Stimulated activated naive CD8-positive, alpha-beta T cell treated with anti-CD3 and anti-CD28 coated beads, Interleukin-15, Interleukin-2, amounts not matched to agents 100 ng/mL and 50 ng/mL, for 24 hours (primary cell): ENCODE results near the gene SOX6.

Experiments used
- H3K27ac Mint-ChIP-seq: one replicate; pipeline ENCODE4 v1.8.0; 2021; ENCODE audit warnings: mild to moderate bottlenecking, mixed read lengths
- H3K27me3 Mint-ChIP-seq: one replicate; pipeline ENCODE4 v1.8.0; 2021; ENCODE audit warnings: mixed read lengths
- H3K36me3 Mint-ChIP-seq: one replicate; pipeline ENCODE4 v1.8.0; 2021; ENCODE audit warnings: low read depth, mixed read lengths
- H3K4me1 Mint-ChIP-seq: one replicate; pipeline ENCODE4 v1.8.0; 2021; ENCODE audit warnings: low read depth, mixed read lengths
- H3K4me3 Mint-ChIP-seq: one replicate; pipeline ENCODE4 v1.8.0; 2021; ENCODE audit warnings: mild to moderate bottlenecking, mixed read lengths
- H3K9me3 Mint-ChIP-seq: one replicate; pipeline ENCODE4 v1.8.0; 2021; ENCODE audit warnings: mixed read lengths

Gene SOX6

DNA sequence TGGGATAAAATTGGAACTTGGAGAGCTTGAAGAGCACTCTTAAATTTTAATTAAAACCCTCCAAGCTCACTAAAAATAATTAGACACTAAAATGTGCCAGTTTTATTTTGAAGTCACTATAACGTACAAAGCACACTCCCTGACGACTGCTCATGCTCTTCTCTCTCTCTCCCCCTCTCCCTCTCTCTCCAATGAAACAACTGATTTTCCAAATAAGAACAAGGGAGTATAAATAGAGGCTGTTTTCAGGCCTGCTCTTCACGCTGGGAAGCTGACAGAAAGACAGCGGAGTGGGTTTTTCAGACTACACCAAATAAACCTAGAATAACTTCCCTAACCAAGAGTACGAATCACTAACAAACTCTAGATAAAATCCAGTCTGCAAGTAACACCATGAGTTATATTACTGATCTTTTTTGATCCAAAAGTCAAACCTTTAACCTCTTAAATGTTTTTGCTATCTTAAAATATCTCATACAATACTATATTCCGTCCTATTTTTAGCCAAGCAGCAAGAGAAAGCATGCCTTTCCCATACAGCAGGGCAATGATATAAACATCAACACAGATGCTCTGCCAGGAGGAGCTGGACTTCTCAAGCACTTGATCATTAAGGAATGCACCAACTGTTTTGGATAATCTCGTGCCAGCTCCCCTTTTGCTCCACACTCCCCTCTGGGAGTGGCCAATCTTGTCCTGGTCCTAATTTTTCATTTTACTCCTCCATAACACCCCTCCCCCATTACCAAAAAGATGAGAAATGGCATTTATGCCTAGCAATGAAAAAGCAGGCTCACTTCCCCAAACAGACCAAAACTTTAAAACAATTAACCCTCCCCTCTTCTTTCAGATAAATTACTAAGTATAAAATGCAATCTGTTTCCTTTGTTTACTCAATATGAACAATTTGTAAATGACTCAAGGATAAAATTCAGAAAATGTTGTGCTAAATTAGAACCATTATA is 116.9 kb downstream of the SOX6 start:
- Mint-ChIP-seq H3K27ac (no peak overlapping the region), H3K36me3 (no peaks in the 10 kb centered on the region), H3K27me3 (no peaks in the 10 kb centered on the region), H3K4me1 (no peaks in the 10 kb centered on the region), H3K9me3 (peaks cover 12% of the 10 kb centered on the region), H3K4me3 (no peak overlapping the region)

DNA sequence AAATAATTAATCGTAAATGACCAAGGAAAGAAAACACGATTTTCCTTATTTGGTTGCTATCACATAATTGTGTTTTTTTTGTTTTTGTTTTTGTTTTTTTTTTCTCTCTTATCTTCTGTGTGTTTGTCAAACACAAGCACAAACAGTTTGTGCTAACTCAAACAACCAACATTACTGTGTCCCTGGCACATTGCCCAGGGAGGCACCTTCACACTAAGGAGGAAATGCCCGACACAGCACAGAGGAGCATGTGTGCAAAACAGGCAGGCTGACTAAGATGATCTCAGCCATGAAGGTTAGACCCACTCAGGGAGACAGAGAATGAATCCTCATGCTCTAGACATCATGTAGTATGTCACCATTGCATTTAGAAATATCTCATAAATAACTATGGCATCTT is 130.1 kb downstream of the SOX6 start:
- no peaks in the 10 kb centered on the region for H3K4me1 Mint-ChIP-seq
- H3K9me3 Mint-ChIP-seq, result no peaks in the 10 kb centered on the region
- no peak overlapping the region for H3K27ac Mint-ChIP-seq

DNA sequence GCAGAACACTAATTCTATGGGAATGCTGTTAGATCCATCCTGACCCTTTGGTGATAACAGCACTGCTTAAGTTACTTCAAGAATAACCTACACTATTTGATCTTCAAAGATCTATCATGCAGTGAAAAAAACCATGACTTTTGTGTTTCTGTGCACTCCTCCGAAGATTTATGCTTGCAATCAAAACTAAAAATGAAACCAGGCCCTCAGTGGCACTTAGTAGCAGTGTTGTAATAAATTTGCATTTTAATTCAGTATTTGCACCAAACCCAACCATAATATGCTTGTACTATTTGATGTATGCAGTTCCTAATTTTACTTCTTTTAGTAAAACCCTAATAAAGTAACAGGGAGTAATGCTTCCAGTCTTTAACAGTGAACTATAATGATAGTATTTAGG is 130.7 kb downstream of the SOX6 start:
- H3K36me3 Mint-ChIP-seq, result no peaks in the 10 kb centered on the region
- H3K4me1 Mint-ChIP-seq, result no peaks in the 10 kb centered on the region
- no peak overlapping the region for H3K4me3 Mint-ChIP-seq
- no peaks in the 10 kb centered on the region for H3K27me3 Mint-ChIP-seq
- H3K9me3 Mint-ChIP-seq, result peaks cover 2% of the 10 kb centered on the region
- no peak overlapping the region for H3K27ac Mint-ChIP-seq

More for the DNA sequence above, 130.1 kb downstream of the SOX6 start:
- Mint-ChIP-seq H3K4me3 (no peak overlapping the region), H3K36me3 (no peaks in the 10 kb centered on the region), H3K27me3 (no peaks in the 10 kb centered on the region)

GRCh38 chr11:16223558-16223957 is 132.8 kb downstream of the SOX6 start:
- no peak overlapping the region for H3K27ac Mint-ChIP-seq
- no peaks in the 10 kb centered on the region for H3K36me3 Mint-ChIP-seq
- no peak overlapping the region for H3K4me3 Mint-ChIP-seq
- H3K9me3 Mint-ChIP-seq, result peaks cover 3% of the 10 kb centered on the region
- H3K27me3 Mint-ChIP-seq, result no peaks in the 10 kb centered on the region
- no peaks in the 10 kb centered on the region for H3K4me1 Mint-ChIP-seq

- Mint-ChIP-seq H3K4me1 (no peaks in the 10 kb centered on the region), H3K9me3 (peaks cover 3% of the 10 kb centered on the region), H3K27me3 (no peaks in the 10 kb centered on the region), H3K27ac (no peak overlapping the region), H3K36me3 (no peaks in the 10 kb centered on the region), H3K4me3 (no peak overlapping the region)
These were observed 138.7 kb downstream of the SOX6 start for GRCh38 chr11:16217631-16218030.

- no peaks in the 10 kb centered on the region for H3K27me3 Mint-ChIP-seq
- H3K27ac Mint-ChIP-seq, result no peak overlapping the region
- no peaks in the 10 kb centered on the region for H3K36me3 Mint-ChIP-seq
- H3K4me3 Mint-ChIP-seq, result no peak overlapping the region
- no peaks in the 10 kb centered on the region for H3K4me1 Mint-ChIP-seq
- peaks cover 3% of the 10 kb centered on the region for H3K9me3 Mint-ChIP-seq
These were observed 139.5 kb downstream of the SOX6 start for GRCh38 chr11:16216831-16217230.

- H3K36me3 Mint-ChIP-seq, result no peaks in the 10 kb centered on the region
- H3K4me1 Mint-ChIP-seq, result no peaks in the 10 kb centered on the region
- no peaks in the 10 kb centered on the region for H3K27me3 Mint-ChIP-seq
- no peak overlapping the region for H3K27ac Mint-ChIP-seq
- H3K4me3 Mint-ChIP-seq, result no peak overlapping the region
- no peaks in the 10 kb centered on the region for H3K9me3 Mint-ChIP-seq
These were observed 141.0 kb downstream of the SOX6 start for GRCh38 chr11:16215352-16215751.

DNA sequence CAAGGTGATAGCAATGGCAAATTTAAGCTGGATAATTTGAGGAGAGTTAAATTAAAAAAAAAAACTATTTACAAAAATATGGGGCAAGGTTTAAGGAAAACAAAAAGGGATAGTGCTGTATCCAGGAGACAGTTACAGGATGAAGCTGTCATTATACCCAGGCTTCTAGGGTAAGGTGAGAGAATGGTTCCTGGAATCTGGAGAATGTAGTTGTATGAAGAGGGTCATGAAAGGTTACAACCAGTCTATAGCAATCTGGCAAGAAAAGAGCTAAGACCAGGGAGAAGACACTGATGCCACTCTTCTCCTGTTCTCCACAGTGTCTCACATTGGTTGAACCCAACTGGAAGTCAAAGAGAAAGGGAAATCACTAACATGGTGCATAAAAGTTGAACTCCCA is 144.9 kb downstream of the SOX6 start:
- no peaks in the 10 kb centered on the region for H3K27me3 Mint-ChIP-seq
- no peak overlapping the region for H3K27ac Mint-ChIP-seq
- H3K9me3 Mint-ChIP-seq, result peaks cover 5% of the 10 kb centered on the region
- H3K4me3 Mint-ChIP-seq, result no peak overlapping the region
- no peaks in the 10 kb centered on the region for H3K4me1 Mint-ChIP-seq
- H3K36me3 Mint-ChIP-seq, result no peaks in the 10 kb centered on the region

GRCh38 chr11:16204261-16204660 is 152.1 kb downstream of the SOX6 start:
- Mint-ChIP-seq H3K9me3 (peaks cover 5% of the 10 kb centered on the region), H3K36me3 (no peaks in the 10 kb centered on the region), H3K4me3 (no peak overlapping the region), H3K27me3 (no peaks in the 10 kb centered on the region), H3K4me1 (no peaks in the 10 kb centered on the region), H3K27ac (no peak overlapping the region)

DNA sequence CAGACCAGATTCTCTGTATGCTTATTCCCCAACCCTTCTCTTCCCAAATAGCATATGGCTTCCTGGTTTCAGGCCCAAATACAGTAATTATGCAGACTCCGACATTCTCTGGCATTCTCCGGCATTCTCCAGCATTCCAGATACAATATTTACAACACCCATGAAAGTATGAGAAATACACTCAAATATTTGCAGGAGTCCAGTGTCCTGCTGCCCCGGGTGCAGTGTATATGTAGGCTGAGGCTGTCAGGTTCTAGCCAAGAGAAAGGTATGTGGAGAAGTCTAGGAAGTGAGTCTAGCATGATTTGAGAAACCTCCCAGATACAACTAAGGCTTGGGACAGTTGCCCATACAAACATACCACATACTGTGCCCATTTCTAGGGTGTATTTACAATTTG is 160.7 kb downstream of the SOX6 start:
- no peak overlapping the region for H3K4me3 Mint-ChIP-seq
- no peaks in the 10 kb centered on the region for H3K4me1 Mint-ChIP-seq
- H3K27me3 Mint-ChIP-seq, result no peaks in the 10 kb centered on the region
- H3K27ac Mint-ChIP-seq, result no peak overlapping the region
- H3K36me3 Mint-ChIP-seq, result no peaks in the 10 kb centered on the region
- H3K9me3 Mint-ChIP-seq, result peaks cover 4% of the 10 kb centered on the region

DNA sequence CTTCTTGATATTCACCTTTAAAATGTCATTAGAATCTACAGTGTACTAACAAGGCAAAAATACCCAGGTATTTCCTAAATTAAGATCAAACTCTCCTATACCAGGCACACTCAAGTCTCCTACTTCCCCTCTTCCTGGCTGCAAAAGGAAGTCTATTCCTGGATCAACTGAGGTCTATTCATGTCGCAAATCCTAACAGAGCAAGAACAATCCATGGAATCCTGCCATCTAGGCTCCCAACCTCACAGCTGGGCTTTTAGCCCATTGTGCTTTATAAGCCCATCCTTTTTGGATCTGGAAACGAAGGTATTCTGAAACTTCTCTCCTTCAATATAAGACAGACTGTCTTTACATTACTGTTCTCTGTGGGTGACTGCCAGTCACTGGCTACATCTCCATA is 161.8 kb downstream of the SOX6 start:
- H3K4me3 Mint-ChIP-seq, result no peak overlapping the region
- H3K4me1 Mint-ChIP-seq, result no peaks in the 10 kb centered on the region
- no peaks in the 10 kb centered on the region for H3K36me3 Mint-ChIP-seq
- no peaks in the 10 kb centered on the region for H3K27me3 Mint-ChIP-seq
- peaks cover 4% of the 10 kb centered on the region for H3K9me3 Mint-ChIP-seq
- H3K27ac Mint-ChIP-seq, result no peak overlapping the region

DNA sequence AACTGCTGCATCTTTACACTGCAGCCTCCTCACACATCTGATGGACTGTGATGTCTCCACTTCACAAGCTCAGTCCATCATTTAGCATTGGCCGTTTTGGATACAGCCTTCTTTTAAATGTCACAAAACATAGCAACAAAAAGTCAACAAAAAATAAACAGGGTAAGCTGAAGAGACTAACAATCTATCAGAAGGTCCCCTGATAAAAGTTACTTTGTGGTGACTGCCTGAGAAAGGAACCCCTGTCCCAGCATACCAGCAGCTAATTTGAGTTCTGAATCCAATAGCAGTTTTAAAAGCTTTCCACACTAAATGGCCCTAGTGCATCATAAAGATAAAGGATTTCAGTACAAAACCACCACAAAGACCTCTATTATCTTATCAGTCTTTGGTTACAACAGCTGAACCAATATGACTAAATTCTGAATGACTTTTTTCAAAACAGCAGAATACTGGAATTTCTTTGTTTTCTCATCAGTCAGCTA is 162.4 kb downstream of the SOX6 start:
- no peak overlapping the region for H3K27ac Mint-ChIP-seq
- peaks cover 2% of the 10 kb centered on the region for H3K9me3 Mint-ChIP-seq
- H3K4me3 Mint-ChIP-seq, result no peak overlapping the region
- no peaks in the 10 kb centered on the region for H3K4me1 Mint-ChIP-seq
- H3K27me3 Mint-ChIP-seq, result no peaks in the 10 kb centered on the region
- no peaks in the 10 kb centered on the region for H3K36me3 Mint-ChIP-seq

- Mint-ChIP-seq H3K36me3 (no peaks in the 10 kb centered on the region), H3K27ac (no peak overlapping the region), H3K4me1 (no peaks in the 10 kb centered on the region), H3K4me3 (no peak overlapping the region), H3K27me3 (no peaks in the 10 kb centered on the region), H3K9me3 (no peaks in the 10 kb centered on the region)
These were observed 164.5 kb downstream of the SOX6 start for GRCh38 chr11:16191868-16192240.

GRCh38 chr11:16191212-16191867 is 165.0 kb downstream of the SOX6 start:
- no peaks in the 10 kb centered on the region for H3K4me1 Mint-ChIP-seq
- no peaks in the 10 kb centered on the region for H3K27me3 Mint-ChIP-seq
- H3K36me3 Mint-ChIP-seq, result no peaks in the 10 kb centered on the region
- H3K9me3 Mint-ChIP-seq, result no peaks in the 10 kb centered on the region
- H3K4me3 Mint-ChIP-seq, result no peak overlapping the region
- H3K27ac Mint-ChIP-seq, result no peak overlapping the region

- H3K4me1 Mint-ChIP-seq, result no peaks in the 10 kb centered on the region
- H3K36me3 Mint-ChIP-seq, result no peaks in the 10 kb centered on the region
- no peak overlapping the region for H3K27ac Mint-ChIP-seq
- H3K4me3 Mint-ChIP-seq, result no peak overlapping the region
- no peaks in the 10 kb centered on the region for H3K9me3 Mint-ChIP-seq
- no peaks in the 10 kb centered on the region for H3K27me3 Mint-ChIP-seq
These were observed 169.7 kb downstream of the SOX6 start for GRCh38 chr11:16186680-16187079.
